GM21717 (cell line): Measurements from ENCODE around the gene LAMTOR2.
"Not testable (repeated sequence)": the region's sequence is repeated elsewhere in the genome, so short reads cannot be mapped to it uniquely, and the experiment has no call there.

Experiments used
- ATAC-seq: cut with Tn5 transposase; IDR thresholded peaks from one replicate; pipeline ENCODE4 v1.9.1; 2021; ENCODE audit warnings: mild to moderate bottlenecking, moderate library complexity; ENCODE audit not compliant: unreplicated experiment

LAMTOR2 gene

GRCh38 chr1:156051011-156051725 lies 3.4 kb upstream of the LAMTOR2 start:
- ATAC-seq, result no peak

- ATAC-seq, result no peak
Observed at GRCh38 chr1:156052862-156053767, 1.5 kb upstream of the LAMTOR2 start.

GRCh38 chr1:156053768-156054499 lies 648 bp upstream of the LAMTOR2 start, which contains the start of gene UBQLN4:
UBQLN4 (minus strand) TSS chr1:156053798; CDS start chr1:156053701, 97 bp downstream.
- ATAC-seq, result peak; percentile 44

- ATAC-seq, result no peak
Observed at GRCh38 chr1:156055281-156056048, 883 bp downstream of the LAMTOR2 start.

- no peak for ATAC-seq
Observed at GRCh38 chr1:156056326-156056849, 1.8 kb downstream of the LAMTOR2 start.

GRCh38 chr1:156060937-156061636 lies 6.5 kb downstream of the LAMTOR2 start, which contains the start of gene RAB25:
RAB25 (plus strand) TSS chr1:156061160; CDS start chr1:156061401, 241 bp downstream.
- no peak for ATAC-seq

GRCh38 chr1:156062189-156062588 lies 7.6 kb downstream of the LAMTOR2 start:
- ATAC-seq, result no peak

- no peak for ATAC-seq
Observed at GRCh38 chr1:156063997-156064285, 9.4 kb downstream of the LAMTOR2 start.

GRCh38 chr1:156064615-156065014 lies 10.0 kb downstream of the LAMTOR2 start:
- no peak for ATAC-seq

- ATAC-seq, result no peak
Observed at GRCh38 chr1:156065212-156065611, 10.6 kb downstream of the LAMTOR2 start.

- no peak for ATAC-seq
Observed at GRCh38 chr1:156065871-156066270, 11.3 kb downstream of the LAMTOR2 start.

- ATAC-seq, result no peak
Observed at GRCh38 chr1:156067262-156067661, 12.7 kb downstream of the LAMTOR2 start.

- ATAC-seq, result no peak
Observed at GRCh38 chr1:156069490-156070455, 15.2 kb downstream of the LAMTOR2 start.

- ATAC-seq, result no peak
Observed at GRCh38 chr1:156070548-156070947, 16.0 kb downstream of the LAMTOR2 start.

- ATAC-seq, result not testable (repeated sequence)
Observed at GRCh38 chr1:156071332-156071816, 16.8 kb downstream of the LAMTOR2 start.

GRCh38 chr1:156072251-156072650 lies 17.7 kb downstream of the LAMTOR2 start:
- no peak for ATAC-seq

- ATAC-seq, result no peak
Observed at GRCh38 chr1:156073110-156073687, 18.6 kb downstream of the LAMTOR2 start.

GRCh38 chr1:156073740-156074139 lies 19.2 kb downstream of the LAMTOR2 start:
- no peak for ATAC-seq
